DND-41 (cell line): ENCODE data around the gene DMKN.

ENCODE experiments used
- ATAC-seq: fragments of 200-7000 bp; cut with Tn5 transposase; 3 replicates; pipeline ENCODE4 v1.9.1; 2021; ENCODE audit warnings: low read depth; ENCODE audit not compliant: insufficient read depth
- DNase-seq: peaks from one replicate; pipeline ENCODE4 v3.0.0-alpha.2; 2020
- H2AFZ ChIP-seq: 2 replicates; pipeline ENCODE4 v1.6.0; 2012; ENCODE audit warnings: low read depth, low read length
- H3K27ac ChIP-seq: 2 replicates; pipeline ENCODE4 v1.5.1; 2012; ENCODE audit warnings: low read length, inconsistent platforms
- H3K27me3 ChIP-seq: fragments of 200-600 bp; sonication (generic); 2 replicates; pipeline ENCODE4 v1.6.0; 2012; ENCODE audit warnings: low read length, mild to moderate bottlenecking, inconsistent platforms; ENCODE audit not compliant: insufficient read depth, poor library complexity
- H3K36me3 ChIP-seq: 2 replicates; pipeline ENCODE4 v1.5.1; 2012; ENCODE audit warnings: low read length, inconsistent platforms; ENCODE audit not compliant: insufficient read depth
- H3K4me1 ChIP-seq: 2 replicates; pipeline ENCODE4 v1.5.1; 2012; ENCODE audit warnings: mild to moderate bottlenecking, low read length; ENCODE audit not compliant: insufficient read depth
- H3K4me2 ChIP-seq: 2 replicates; pipeline ENCODE4 v1.6.0; 2012; ENCODE audit warnings: mild to moderate bottlenecking, moderate library complexity, low read length, inconsistent platforms; ENCODE audit not compliant: insufficient read depth
- H3K4me3 ChIP-seq, 2 experiments: fragments of 200-600 bp in 1 of 2; shearing (Covaris generic) in 1 of 2; 2 replicates each; pipeline ENCODE4 v1.5.1; 2012 to 2016; ENCODE audit warnings: inconsistent platforms in 2 of 2, low read length in 2 of 2, mild to moderate bottlenecking in 2 of 2, low read depth in 1 of 2, moderate library complexity in 1 of 2
- H3K79me2 ChIP-seq: 2 replicates; pipeline ENCODE4 v1.6.0; 2012; ENCODE audit warnings: low read length, inconsistent platforms; ENCODE audit not compliant: insufficient read depth
- H3K9ac ChIP-seq: 2 replicates; pipeline ENCODE4 v1.6.0; 2012; ENCODE audit warnings: low read depth, mild to moderate bottlenecking, inconsistent platforms, low read length, moderate library complexity
- H3K9me3 ChIP-seq: 2 replicates; pipeline ENCODE4 v1.5.1; 2012; ENCODE audit warnings: low read length, moderate library complexity, mild to moderate bottlenecking, inconsistent platforms; ENCODE audit not compliant: insufficient read depth, severe bottlenecking
- H4K20me1 ChIP-seq: 2 replicates; pipeline ENCODE4 v1.6.0; 2012; ENCODE audit warnings: low read length; ENCODE audit not compliant: insufficient read depth
- EZH2 ChIP-seq: IDR thresholded peaks from 3 replicates; pipeline ENCODE4 v1.6.1; 2012; ENCODE audit warnings: borderline replicate concordance, low read depth, mild to moderate bottlenecking, moderate library complexity, low read length, inconsistent platforms; ENCODE audit not compliant: severe bottlenecking
- TF ChIP-seq, protein P1 (sequence below): IDR thresholded peaks from 2 replicates; pipeline ENCODE4 v1.5.1; 2012; ENCODE audit warnings: borderline replicate concordance, low read length, moderate library complexity, mild to moderate bottlenecking; ENCODE audit not compliant: poor library complexity, severe bottlenecking; ENCODE audit errors: extremely low read depth

DMKN gene

DNA sequence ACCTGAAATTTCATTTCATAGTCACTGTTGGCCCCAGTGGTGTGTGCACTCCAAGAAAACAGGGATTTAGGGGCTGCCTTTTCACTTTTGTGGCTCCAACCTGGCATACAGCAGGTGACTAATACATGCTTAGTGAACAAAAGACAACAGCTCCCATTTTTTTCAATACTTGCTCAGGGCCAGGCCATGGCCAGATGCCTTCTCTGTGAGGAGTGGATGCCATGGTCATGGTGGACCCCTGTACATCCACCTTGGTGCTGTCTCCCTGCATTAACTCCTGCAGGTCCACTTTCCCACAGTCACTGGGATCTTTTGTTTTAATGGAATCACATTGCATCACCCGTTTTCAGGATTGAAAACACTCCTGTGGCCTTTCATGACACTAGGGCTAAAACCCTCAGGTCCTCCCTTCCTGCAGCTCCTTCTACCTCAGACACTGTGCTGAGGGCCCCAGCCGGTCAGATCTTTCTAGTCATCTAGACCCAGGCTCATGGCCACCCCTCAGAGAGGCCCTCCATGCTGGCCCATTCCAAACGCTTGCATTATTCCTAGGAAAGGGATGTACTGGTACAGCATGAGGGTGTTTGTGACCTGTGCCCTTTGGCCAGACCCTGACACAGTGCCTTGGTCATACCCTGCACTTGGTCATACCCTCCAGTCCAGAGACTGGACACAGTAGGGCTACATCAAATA is 30.8 kb upstream of the DMKN start:
- Histone ChIP-seq H3K4me3 (peak overlapping the region; percentile 63 to 68; a peak in 3 of 4 replicates), H3K79me2 (peaks cover 26% of the 10 kb centered on the region), H3K27me3 (no peaks in the 10 kb centered on the region), H4K20me1 (peaks cover 8% of the 10 kb centered on the region; the same call in 1 of the 2 replicates), H2AFZ (no peak overlapping the region), H3K9me3 (no peaks in the 10 kb centered on the region), H3K27ac (peak overlapping the region; percentile 74; the same call in 1 of the 2 replicates), H3K36me3 (peaks cover 27% of the 10 kb centered on the region), H3K9ac (peak overlapping the region; percentile 75), H3K4me2 (peak overlapping the region; percentile 88), H3K4me1 (peaks cover 33% of the 10 kb centered on the region)
- DNase-seq (no peak), ATAC-seq (no peak)
- no peak for TF ChIP-seq EZH2
- TF ChIP-seq, protein P1, sequence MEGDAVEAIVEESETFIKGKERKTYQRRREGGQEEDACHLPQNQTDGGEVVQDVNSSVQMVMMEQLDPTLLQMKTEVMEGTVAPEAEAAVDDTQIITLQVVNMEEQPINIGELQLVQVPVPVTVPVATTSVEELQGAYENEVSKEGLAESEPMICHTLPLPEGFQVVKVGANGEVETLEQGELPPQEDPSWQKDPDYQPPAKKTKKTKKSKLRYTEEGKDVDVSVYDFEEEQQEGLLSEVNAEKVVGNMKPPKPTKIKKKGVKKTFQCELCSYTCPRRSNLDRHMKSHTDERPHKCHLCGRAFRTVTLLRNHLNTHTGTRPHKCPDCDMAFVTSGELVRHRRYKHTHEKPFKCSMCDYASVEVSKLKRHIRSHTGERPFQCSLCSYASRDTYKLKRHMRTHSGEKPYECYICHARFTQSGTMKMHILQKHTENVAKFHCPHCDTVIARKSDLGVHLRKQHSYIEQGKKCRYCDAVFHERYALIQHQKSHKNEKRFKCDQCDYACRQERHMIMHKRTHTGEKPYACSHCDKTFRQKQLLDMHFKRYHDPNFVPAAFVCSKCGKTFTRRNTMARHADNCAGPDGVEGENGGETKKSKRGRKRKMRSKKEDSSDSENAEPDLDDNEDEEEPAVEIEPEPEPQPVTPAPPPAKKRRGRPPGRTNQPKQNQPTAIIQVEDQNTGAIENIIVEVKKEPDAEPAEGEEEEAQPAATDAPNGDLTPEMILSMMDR = no peak

DNA sequence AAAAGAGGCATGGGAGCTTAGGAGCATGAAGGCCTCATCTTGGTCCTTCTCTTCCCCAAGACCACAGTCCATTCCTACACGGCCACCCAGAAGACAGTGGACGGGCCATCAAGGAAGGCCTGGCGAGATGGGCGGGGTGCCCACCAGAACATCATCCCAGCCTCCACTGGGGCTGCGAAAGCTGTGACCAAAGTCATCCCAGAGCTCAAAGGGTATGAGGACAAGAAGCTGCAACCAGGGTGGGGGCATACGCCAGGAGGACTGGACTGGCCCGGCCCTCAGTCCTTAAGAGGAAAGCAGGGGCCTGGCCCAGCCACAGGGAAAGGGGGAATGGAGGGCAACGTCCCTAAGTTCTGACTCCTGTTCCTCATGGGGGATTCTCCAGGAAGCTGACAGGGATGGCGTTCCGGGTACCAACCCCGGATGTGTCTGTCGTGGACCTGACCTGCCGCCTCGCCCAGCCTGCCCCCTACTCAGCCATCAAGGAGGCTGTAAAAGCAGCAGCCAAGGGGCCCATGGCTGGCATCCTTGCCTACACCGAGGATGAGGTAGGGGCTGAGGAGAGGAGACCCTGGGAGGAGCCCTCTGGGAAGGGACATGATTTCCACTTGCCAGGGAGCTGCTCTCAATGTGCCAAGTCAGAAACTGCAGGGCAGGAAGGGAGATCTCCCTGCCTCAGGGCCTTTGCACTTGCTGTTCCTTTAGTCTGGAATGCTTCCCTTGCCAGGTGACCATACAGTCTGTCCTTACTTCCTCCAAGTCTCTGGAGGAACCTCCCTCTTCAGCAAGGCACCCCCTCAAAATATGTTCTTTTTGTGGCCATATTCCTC is 30.0 kb upstream of the DMKN start:
- Histone ChIP-seq H3K79me2 (peaks cover 26% of the 10 kb centered on the region), H2AFZ (no peak overlapping the region), H3K4me1 (peaks cover 33% of the 10 kb centered on the region), H4K20me1 (peaks cover 8% of the 10 kb centered on the region; the same call in 1 of the 2 replicates), H3K4me2 (peak overlapping the region; percentile 88; the same call in 1 of the 2 replicates), H3K27ac (no peak overlapping the region), H3K36me3 (peaks cover 25% of the 10 kb centered on the region), H3K4me3 (no peak overlapping the region), H3K9me3 (no peaks in the 10 kb centered on the region), H3K27me3 (no peaks in the 10 kb centered on the region), H3K9ac (no peak overlapping the region)
- TF ChIP-seq, protein P1 = no peak
- TF ChIP-seq EZH2 = no peak
- no peak for DNase-seq
- no peak for ATAC-seq

DNA sequence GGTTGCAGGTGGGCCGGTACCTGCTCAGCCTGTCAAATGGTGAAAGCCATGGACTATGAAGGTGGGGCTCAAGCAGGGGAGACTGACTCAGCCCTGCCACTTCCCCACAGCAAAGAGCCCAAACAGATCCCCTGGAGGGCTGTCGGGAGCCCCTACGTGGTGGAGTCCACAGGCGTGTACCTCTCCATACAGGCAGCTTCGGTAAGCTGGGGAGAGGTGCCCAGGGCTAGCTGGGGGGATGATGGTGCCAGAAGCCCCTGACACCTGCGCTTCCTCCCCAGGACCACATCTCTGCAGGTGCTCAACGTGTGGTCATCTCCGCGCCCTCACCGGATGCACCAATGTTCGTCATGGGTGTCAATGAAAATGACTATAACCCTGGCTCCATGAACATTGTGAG is 28.8 kb upstream of the DMKN start:
- Histone ChIP-seq H3K36me3 (peaks cover 12% of the 10 kb centered on the region), H4K20me1 (peaks cover 8% of the 10 kb centered on the region; the same call in 1 of the 2 replicates), H3K79me2 (peaks cover 22% of the 10 kb centered on the region), H3K9ac (no peak overlapping the region), H3K4me3 (no peak overlapping the region), H3K27ac (no peak overlapping the region), H2AFZ (no peak overlapping the region), H3K9me3 (no peaks in the 10 kb centered on the region), H3K27me3 (no peaks in the 10 kb centered on the region), H3K4me2 (no peak overlapping the region), H3K4me1 (peaks cover 29% of the 10 kb centered on the region)
- DNase-seq = no peak
- ATAC-seq = no peak
- TF ChIP-seq EZH2 = no peak
- TF ChIP-seq, protein P1 = no peak
